Measurements from ENCODE around the gene CHMP2A. TPM values are rescaled to one million over a fixed set of nuclear protein-coding genes. Genes with fewer than 3 reads are reported as not detected.
A peak's percentile ranks its signal among the peaks of the same experiment; 100 is the strongest.

Gene CHMP2A
- total and polyA plus RNA-seq, 2 of the 13 experiments (the other 11 are each of a cell fraction or from before 2014, with no cell fraction given), result 49.7 to 55.0 TPM

- TF ChIP-seq ZNF784 (CRISPR knock-in tag; IDR thresholded peaks at IDR 0.05; ENCODE audit: borderline replicate concordance), result no peak
- TF ChIP-seq CEBPG (CRISPR knock-in tag; IDR thresholded peaks at IDR 0.05), result no peak
- 0 out of 2 replicates have a peak, but pooled peaks have one; percentile 33 for TF ChIP-seq ZNF747 (CRISPR knock-in tag; IDR thresholded peaks at IDR 0.05; ENCODE audit: borderline replicate concordance)
- 0 out of 2 replicates have a peak, but pooled peaks have one; percentile 39 for TF ChIP-seq BORCS8-MEF2B (CRISPR knock-in tag; IDR thresholded peaks at IDR 0.05)
- peak; percentile 24; the same call in 1 of the 2 replicates for TF ChIP-seq TSC22D2 (CRISPR knock-in tag; IDR thresholded peaks at IDR 0.05; ENCODE audit: borderline replicate concordance)
- TF ChIP-seq ISX (CRISPR knock-in tag; conservative IDR thresholded peaks at IDR 0.05), result 0 out of 2 replicates have a peak, but pooled peaks have one; percentile 71
- peak; percentile 87; the same call in 1 of the 2 replicates for TF ChIP-seq SMAD9 (CRISPR knock-in tag; IDR thresholded peaks at IDR 0.05)
- TF ChIP-seq DBP (CRISPR knock-in tag; IDR thresholded peaks at IDR 0.05; ENCODE audit: not compliant biosample characterization), result peak; percentile 43
- no peak for TF ChIP-seq WIZ (CRISPR knock-in tag; IDR thresholded peaks at IDR 0.05)
- TF ChIP-seq HINFP (CRISPR knock-in tag; IDR thresholded peaks at IDR 0.05; ENCODE audit: low read depth), result no peak
- no peak for TF ChIP-seq THAP8 (CRISPR knock-in tag; IDR thresholded peaks at IDR 0.05; ENCODE audit: borderline replicate concordance)
- no peak for TF ChIP-seq ZNF251 (CRISPR knock-in tag; IDR thresholded peaks at IDR 0.05)
- TF ChIP-seq, protein P1, sequence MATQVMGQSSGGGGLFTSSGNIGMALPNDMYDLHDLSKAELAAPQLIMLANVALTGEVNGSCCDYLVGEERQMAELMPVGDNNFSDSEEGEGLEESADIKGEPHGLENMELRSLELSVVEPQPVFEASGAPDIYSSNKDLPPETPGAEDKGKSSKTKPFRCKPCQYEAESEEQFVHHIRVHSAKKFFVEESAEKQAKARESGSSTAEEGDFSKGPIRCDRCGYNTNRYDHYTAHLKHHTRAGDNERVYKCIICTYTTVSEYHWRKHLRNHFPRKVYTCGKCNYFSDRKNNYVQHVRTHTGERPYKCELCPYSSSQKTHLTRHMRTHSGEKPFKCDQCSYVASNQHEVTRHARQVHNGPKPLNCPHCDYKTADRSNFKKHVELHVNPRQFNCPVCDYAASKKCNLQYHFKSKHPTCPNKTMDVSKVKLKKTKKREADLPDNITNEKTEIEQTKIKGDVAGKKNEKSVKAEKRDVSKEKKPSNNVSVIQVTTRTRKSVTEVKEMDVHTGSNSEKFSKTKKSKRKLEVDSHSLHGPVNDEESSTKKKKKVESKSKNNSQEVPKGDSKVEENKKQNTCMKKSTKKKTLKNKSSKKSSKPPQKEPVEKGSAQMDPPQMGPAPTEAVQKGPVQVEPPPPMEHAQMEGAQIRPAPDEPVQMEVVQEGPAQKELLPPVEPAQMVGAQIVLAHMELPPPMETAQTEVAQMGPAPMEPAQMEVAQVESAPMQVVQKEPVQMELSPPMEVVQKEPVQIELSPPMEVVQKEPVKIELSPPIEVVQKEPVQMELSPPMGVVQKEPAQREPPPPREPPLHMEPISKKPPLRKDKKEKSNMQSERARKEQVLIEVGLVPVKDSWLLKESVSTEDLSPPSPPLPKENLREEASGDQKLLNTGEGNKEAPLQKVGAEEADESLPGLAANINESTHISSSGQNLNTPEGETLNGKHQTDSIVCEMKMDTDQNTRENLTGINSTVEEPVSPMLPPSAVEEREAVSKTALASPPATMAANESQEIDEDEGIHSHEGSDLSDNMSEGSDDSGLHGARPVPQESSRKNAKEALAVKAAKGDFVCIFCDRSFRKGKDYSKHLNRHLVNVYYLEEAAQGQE (IDR thresholded peaks at IDR 0.05; ENCODE audit: borderline replicate concordance in 1 of 2, low read depth in 1 of 2, low read length in 2 of 2), result no peak; a peak in 1 of 4 replicates
- no peak for TF ChIP-seq RARA (CRISPR knock-in tag; IDR thresholded peaks at IDR 0.05)
- TF ChIP-seq HNF4G (IDR thresholded peaks at IDR 0.05; ENCODE audit: borderline replicate concordance, low read depth, low read length), result peak; percentile 26; the same call in 1 of the 2 replicates
- TF ChIP-seq HNF4G (CRISPR knock-in tag; IDR thresholded peaks at IDR 0.05; ENCODE audit: borderline replicate concordance, low read depth), result no peak; the same call in 1 of the 2 replicates
- peak; percentile 11; the same call in 1 of the 2 replicates for TF ChIP-seq RXRA (CRISPR knock-in tag; IDR thresholded peaks at IDR 0.05)
- TF ChIP-seq ZNF546 (CRISPR knock-in tag; conservative IDR thresholded peaks at IDR 0.05), result no peak
- TF ChIP-seq ZC3H13 (CRISPR knock-in tag; IDR thresholded peaks at IDR 0.05), result peak; percentile 56; the same call in 1 of the 2 replicates
- TF ChIP-seq ZNF839 (CRISPR knock-in tag; IDR thresholded peaks at IDR 0.05; ENCODE audit: borderline replicate concordance), result peak; percentile 92; the same call in 1 of the 2 replicates
- TF ChIP-seq YEATS4 (CRISPR knock-in tag; IDR thresholded peaks at IDR 0.05; ENCODE audit: borderline replicate concordance), result peak; percentile 75
Measured at GRCh38 chr19:58575183-58576041, 20.5 kb upstream of the CHMP2A start (continued).
